Effector memory CD4-positive, alpha-beta T cell (primary cell): ENCODE results near the gene ADGRB2.

Experiments used
- DNase-seq, 3 donors: peaks; one replicate each; pipeline ENCODE4 v3.0.0-alpha.2; 2020
- H3K27ac ChIP-seq: 2 replicates; pipeline ENCODE4 v1.7.0; 2013; ENCODE audit warnings: mild to moderate bottlenecking, low read length, moderate library complexity; ENCODE audit not compliant: insufficient read depth, poor library complexity, severe bottlenecking
- H3K27me3 ChIP-seq: replicated peaks from 2 replicates; pipeline ENCODE4 v1.7.0; 2013; ENCODE audit warnings: mild to moderate bottlenecking, low read length; ENCODE audit not compliant: insufficient read depth, control insufficient read depth, poor library complexity, severe bottlenecking
- H3K36me3 ChIP-seq: 2 replicates; pipeline ENCODE4 v1.7.0; 2013; ENCODE audit warnings: mild to moderate bottlenecking, low read length, moderate library complexity; ENCODE audit not compliant: control insufficient read depth, insufficient read depth
- H3K4me1 ChIP-seq: 2 replicates; pipeline ENCODE4 v1.7.0; 2013; ENCODE audit warnings: low read length, mild to moderate bottlenecking; ENCODE audit not compliant: control insufficient read depth, insufficient read depth, poor library complexity, severe bottlenecking
- H3K4me3 ChIP-seq: 2 replicates; pipeline ENCODE4 v1.7.0; 2013; ENCODE audit warnings: low read length, low read depth, mild to moderate bottlenecking; ENCODE audit not compliant: insufficient read depth, poor library complexity, severe bottlenecking
- H3K9me3 ChIP-seq: 2 replicates; pipeline ENCODE4 v1.7.0; 2013; ENCODE audit warnings: mild to moderate bottlenecking, low read length, moderate library complexity; ENCODE audit not compliant: control insufficient read depth

The ADGRB2 gene

DNA sequence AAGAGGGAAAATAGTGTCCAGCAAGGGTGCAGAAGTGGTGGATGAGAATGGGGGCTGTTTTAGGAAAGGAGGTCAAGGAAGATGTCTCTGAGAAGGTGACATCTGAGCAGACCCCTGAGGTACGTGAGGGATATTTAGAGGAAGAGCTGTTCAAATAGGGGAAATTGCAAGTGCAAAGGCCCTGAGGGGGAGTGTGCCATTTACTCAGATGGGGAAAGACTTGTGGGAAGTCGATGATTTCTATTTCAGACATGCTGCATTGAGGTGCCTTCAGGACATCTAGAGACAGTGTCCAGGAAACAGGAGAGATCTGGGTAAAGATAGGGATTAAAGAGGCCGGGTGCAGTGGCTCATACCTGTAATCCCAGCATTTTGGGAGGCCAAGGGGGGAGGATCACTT is 10.4 kb upstream of the ADGRB2 start:
- Histone ChIP-seq H3K9me3 (no peaks in the 10 kb centered on the region), H3K4me3 (no peak overlapping the region), H3K27ac (no peak overlapping the region), H3K27me3 (no peaks in the 10 kb centered on the region), H3K36me3 (no peaks in the 10 kb centered on the region), H3K4me1 (peaks cover 22% of the 10 kb centered on the region)
- DNase-seq, result no peak

DNA sequence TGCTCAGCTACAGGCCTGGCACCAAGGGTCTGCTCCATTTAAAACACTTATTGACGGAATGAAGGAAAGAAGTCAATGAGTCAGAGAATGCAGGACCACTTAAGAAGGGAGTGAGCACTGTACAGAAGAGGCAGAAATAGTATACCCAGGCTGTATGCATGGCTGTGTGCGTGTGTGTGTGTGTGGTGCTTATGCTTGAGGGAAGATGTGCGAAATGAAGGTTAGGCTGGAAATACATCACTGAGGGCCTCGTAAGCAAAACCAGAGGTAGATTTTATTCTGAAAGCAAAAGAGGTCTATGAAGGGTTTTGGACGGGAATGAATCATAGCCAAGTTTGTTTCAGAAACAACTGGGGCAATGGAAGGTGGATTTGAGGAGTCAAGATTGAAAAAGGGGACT is 9.7 kb upstream of the ADGRB2 start:
- H3K27ac ChIP-seq, result no peak overlapping the region
- H3K36me3 ChIP-seq, result no peaks in the 10 kb centered on the region
- H3K9me3 ChIP-seq, result no peaks in the 10 kb centered on the region
- no peak for DNase-seq
- H3K27me3 ChIP-seq, result no peaks in the 10 kb centered on the region
- H3K4me1 ChIP-seq, result peaks cover 28% of the 10 kb centered on the region
- H3K4me3 ChIP-seq, result no peak overlapping the region

DNA sequence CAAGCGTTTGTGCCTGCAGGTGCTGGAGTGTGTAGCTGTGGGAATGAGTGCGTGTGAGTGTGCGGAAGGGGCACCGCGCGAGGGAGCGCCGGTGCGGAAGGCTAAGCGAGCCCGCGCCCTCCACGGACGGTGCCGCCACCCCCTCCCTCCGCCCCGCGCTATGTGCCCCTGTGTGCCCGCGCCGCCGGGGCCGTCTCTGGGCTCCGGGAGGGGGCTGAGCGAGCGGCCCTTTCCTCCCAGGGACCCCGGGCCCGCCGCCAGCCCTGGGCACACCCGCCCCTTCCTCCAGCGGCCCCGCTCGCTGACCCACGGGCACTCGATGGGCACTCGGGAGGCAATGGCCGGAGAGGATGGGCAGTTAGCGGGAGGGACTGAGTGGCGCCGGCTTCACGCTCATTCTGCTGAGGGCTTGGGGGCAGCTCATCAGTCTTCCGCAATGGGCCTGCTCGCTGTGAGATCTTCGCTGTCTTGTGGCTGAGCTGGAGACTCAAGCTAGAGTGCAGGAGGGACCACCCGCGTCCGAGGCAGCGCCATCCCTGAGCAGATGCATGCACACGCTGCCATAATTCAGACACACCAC is 8.6 kb upstream of the ADGRB2 start:
- Histone ChIP-seq H3K36me3 (no peaks in the 10 kb centered on the region), H3K9me3 (no peaks in the 10 kb centered on the region), H3K4me3 (peak overlapping the region; percentile 63), H3K4me1 (peaks cover 29% of the 10 kb centered on the region), H3K27me3 (no peaks in the 10 kb centered on the region), H3K27ac (no peak overlapping the region)
- DNase-seq, result no peak

DNA sequence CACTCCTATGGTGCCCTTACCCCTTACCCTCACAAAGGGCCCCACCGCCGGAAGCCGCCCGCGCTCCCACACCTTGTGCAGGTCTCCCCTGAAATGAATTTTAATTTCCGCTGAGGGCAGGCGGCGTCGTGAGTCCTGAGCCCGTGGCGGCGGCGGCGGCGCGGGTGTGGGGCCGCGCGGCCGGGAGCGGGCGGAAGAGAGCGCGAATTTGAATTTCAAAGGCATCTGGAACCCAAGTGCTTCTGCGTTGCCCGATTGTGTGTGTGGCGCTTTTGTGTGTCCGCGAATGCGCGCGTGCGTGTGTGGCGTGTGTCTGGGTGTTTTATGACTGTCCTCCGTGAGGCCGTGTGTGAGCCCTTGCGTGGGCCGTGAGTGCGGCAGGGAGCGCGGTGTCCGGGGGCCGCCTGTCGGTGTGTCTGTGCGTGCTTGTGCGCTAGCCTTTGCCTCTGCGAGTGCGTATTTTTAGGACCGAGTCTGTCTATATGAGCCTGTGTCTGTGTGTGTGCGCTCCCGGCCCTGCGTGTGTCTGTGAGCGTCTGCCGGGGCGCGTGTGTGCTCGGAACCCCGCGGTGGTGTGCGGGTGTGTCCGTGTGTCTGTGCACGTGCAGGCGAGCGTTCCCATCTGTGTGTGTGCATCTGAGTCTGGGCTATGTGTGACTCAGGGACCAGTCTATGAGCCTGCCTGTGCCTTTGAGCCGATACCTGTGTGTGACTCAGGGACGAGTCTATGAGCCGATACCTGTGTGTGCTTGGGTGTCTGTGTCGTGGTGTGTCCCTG is 7.9 kb upstream of the ADGRB2 start:
- Histone ChIP-seq H3K27ac (no peak overlapping the region), H3K27me3 (no peaks in the 10 kb centered on the region), H3K4me1 (peaks cover 29% of the 10 kb centered on the region), H3K9me3 (no peaks in the 10 kb centered on the region), H3K4me3 (peak overlapping the region; percentile 63), H3K36me3 (no peaks in the 10 kb centered on the region)
- DNase-seq, result peak in 1 of 3 donors; percentile 26

DNA sequence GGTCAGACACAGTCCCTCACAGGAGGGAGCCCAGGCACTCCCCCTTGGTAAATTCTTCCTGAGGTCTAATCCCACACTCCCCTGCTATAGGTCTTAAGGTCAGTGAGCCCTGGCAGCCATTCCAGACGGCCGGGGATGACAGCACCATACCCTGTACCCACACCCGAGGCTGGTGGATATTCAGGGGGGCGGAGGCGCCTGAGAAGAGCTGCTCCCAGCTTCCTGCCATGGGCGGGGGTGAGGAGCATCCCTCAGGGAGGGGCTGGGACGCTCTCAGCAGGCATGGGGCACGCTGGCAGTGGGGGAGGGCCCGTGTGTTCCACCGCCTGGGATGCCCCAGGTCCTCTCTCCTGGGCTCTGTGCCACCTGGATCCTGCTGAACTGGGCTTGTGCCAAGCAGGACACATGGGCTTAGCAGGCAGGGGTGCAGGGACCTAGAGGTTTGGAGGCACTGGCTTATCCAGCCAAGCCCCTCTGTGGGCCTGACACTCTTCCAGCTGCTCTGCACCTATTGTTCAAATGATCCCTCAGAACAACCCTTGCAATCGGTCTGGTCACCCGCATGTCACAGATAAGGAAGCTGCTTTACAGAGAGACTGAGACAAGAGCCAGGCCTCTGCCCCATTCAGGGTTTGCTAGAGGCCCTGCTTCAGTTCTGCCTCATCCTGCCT is 5.7 kb upstream of the ADGRB2 start:
- H3K4me3 ChIP-seq, result no peak overlapping the region
- no peaks in the 10 kb centered on the region for H3K27me3 ChIP-seq

DNA sequence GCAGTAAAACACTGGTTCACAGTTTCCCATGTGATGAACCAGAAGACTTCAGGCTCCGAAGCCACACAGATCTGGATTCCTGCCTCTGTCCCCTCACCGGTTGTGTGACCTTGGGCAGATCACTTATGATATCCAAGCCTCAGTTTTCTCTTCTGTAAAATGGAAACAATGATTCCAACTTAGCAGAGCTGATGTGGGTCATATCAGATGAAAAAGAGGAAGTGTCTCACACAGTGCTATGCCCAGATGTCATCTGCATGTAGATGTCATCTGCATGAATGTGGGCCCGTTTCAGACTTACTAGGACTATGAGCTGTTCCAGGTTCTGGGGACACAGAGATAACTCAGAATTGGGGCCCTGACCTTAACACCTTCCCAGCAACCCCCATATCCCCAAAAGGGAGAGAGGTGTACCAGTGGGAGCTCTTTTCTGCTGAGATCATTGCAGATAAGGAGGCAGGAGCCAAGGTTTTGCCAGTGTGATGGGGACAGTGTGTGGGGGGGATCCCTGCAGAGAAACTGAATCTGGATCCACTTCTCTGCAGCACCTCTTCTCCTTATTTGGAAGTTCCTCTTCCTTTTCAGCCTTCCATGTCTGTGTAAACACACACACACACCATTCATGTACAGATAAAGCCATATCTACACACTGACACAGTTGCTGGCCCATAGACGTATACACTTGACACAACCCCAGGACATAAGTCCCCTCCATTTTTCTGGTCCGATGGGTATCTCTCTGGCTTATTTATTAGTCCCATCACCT is 5.0 kb upstream of the ADGRB2 start:
- Histone ChIP-seq H3K4me1 (peaks cover 35% of the 10 kb centered on the region), H3K4me3 (no peak overlapping the region), H3K9me3 (no peaks in the 10 kb centered on the region), H3K27ac (no peak overlapping the region), H3K27me3 (no peaks in the 10 kb centered on the region), H3K36me3 (no peaks in the 10 kb centered on the region)
- no peak for DNase-seq

More for the DNA sequence above, 5.7 kb upstream of the ADGRB2 start:
- Histone ChIP-seq H3K4me1 (peaks cover 30% of the 10 kb centered on the region), H3K27ac (no peak overlapping the region), H3K36me3 (no peaks in the 10 kb centered on the region), H3K9me3 (no peaks in the 10 kb centered on the region)
- DNase-seq, result no peak

DNA sequence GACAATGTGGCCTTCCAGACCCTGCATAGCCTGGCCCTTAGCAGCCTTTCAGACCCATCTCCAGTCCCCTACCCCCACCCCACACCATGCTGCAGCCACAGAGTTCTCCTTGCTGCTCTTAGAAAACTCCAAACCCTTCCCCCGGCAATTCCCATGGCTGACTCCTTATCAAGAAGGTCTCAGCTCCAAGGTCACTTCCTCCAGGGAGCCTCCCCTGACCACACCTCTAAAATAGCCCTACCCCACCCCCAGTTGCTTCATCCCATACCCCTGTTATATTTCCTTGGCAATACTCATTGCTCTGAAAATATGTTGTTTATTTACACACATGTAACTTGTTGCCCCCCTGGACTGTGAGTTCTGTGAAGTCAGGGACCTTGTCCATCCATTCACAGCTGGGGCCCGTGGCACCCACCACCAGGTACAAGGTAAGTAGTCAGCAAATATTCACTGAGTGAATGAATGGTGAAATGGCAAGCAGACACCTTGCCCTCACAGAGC is 4.3 kb upstream of the ADGRB2 start:
- Histone ChIP-seq H3K27me3 (no peaks in the 10 kb centered on the region), H3K4me3 (no peak overlapping the region), H3K9me3 (no peaks in the 10 kb centered on the region), H3K36me3 (no peaks in the 10 kb centered on the region), H3K27ac (no peak overlapping the region), H3K4me1 (peaks cover 38% of the 10 kb centered on the region)
- no peak for DNase-seq

DNA sequence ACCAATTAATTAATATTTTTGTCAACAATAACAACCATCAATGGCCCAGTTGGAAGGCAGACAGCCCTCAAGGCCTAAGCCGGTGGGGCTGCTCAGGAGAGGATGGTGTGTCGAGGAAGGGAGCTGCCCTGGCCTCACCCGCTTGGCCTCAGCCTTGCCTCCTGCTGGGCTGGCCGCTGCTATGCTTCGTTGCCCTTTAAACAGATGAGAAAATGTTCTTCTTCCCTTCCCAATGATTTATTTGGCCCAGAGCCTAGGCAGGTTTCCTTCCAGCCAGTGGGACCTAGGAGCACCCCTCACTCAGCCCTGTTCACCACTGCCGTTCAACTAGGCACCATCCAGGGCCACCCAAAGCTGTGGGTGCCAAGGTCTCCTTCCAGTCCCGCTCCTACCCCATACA is 3.1 kb upstream of the ADGRB2 start:
- peaks cover 6% of the 10 kb centered on the region for H3K27me3 ChIP-seq
- no peak overlapping the region for H3K27ac ChIP-seq
- H3K4me1 ChIP-seq, result peaks cover 38% of the 10 kb centered on the region
- no peaks in the 10 kb centered on the region for H3K36me3 ChIP-seq
- DNase-seq, result no peak
- H3K4me3 ChIP-seq, result no peak overlapping the region
- no peaks in the 10 kb centered on the region for H3K9me3 ChIP-seq

DNA sequence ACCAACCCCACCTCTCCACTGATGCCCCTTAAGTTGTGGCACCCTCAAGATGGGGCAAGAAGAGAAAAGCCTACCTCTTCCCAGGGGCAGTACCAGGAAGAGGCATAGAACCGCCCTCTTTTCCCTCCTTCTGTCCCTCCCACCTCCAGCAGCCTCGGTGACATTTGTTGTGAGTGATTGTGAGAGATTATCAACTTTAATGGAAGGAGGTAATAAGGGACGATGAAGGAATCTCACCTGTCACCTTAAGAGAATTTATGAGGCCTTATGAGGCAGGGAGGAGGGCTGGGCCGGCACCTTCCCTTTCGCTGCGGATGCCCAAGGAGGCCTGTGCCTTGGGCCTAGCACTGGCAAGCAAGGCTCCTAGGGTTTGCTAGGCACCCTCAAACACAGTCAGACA is 1.4 kb upstream of the ADGRB2 start:
- Histone ChIP-seq H3K27ac (no peak overlapping the region), H3K4me3 (no peak overlapping the region), H3K9me3 (no peaks in the 10 kb centered on the region), H3K4me1 (peaks cover 42% of the 10 kb centered on the region), H3K27me3 (peaks cover 6% of the 10 kb centered on the region), H3K36me3 (no peaks in the 10 kb centered on the region)
- no peak for DNase-seq
